Measurements from ENCODE around the gene PDIA6.

Gene PDIA6

GRCh38 chr2:10847008-10847407 is 34.4 kb upstream of the PDIA6 start:
- no peak for DNase-seq (ENCODE audit: low spot score)
- TF ChIP-seq CTCF (IDR thresholded peaks at IDR 0.05; ENCODE audit: extremely low read depth, missing control alignments) = no peak

- no peak for DNase-seq (ENCODE audit: low spot score)
- TF ChIP-seq CTCF (IDR thresholded peaks at IDR 0.05; ENCODE audit: extremely low read depth, missing control alignments) = no peak
Measured at GRCh38 chr2:10846110-10846861, 33.7 kb upstream of the PDIA6 start.

- TF ChIP-seq CTCF (IDR thresholded peaks at IDR 0.05; ENCODE audit: extremely low read depth, missing control alignments) = no peak
- DNase-seq (ENCODE audit: low spot score) = no peak
Measured at GRCh38 chr2:10845640-10846039, 33.1 kb upstream of the PDIA6 start.

- no peak for TF ChIP-seq CTCF (IDR thresholded peaks at IDR 0.05; ENCODE audit: extremely low read depth, missing control alignments)
- DNase-seq (ENCODE audit: low spot score) = no peak
Measured at GRCh38 chr2:10844097-10844496, 31.5 kb upstream of the PDIA6 start.

GRCh38 chr2:10842506-10842905 is 29.9 kb upstream of the PDIA6 start:
- no peak for DNase-seq (ENCODE audit: low spot score)
- no peak for TF ChIP-seq CTCF (IDR thresholded peaks at IDR 0.05; ENCODE audit: extremely low read depth, missing control alignments)

GRCh38 chr2:10841547-10842219 is 29.1 kb upstream of the PDIA6 start:
- no peak for DNase-seq (ENCODE audit: low spot score)

More at GRCh38 chr2:10841547-10842219, 29.1 kb upstream of the PDIA6 start:
- no peak for TF ChIP-seq CTCF (IDR thresholded peaks at IDR 0.05; ENCODE audit: extremely low read depth, missing control alignments)
